RWPE1 (cell line): ENCODE measurements around the gene GDF10.

Experiments used
- CTCF ChIA-PET: fragments of 350-600 bp; sonication (Branson Sonifier 250); formaldehyde crosslinking; extraction: SDS; loops from one replicate; lab custom pipeline; 2021; lab: Yijun Ruan, JAX
- POLR2A ChIA-PET: fragments of 400-600 bp; formaldehyde crosslinking; extraction: SDS; loops from one replicate; lab custom pipeline; 2020; ENCODE audit warnings: antibody characterized with exemption; ENCODE audit not compliant: low non-redundant PET; lab: Yijun Ruan, JAX
- DNase-seq: peaks from one replicate; pipeline ENCODE4 v3.0.0; 2012; ENCODE audit warnings: low spot score
- H3K27ac ChIP-seq: fragments of 450-650 bp; 2 replicates; pipeline ENCODE4 v1.5.1; 2017
- TF ChIP-seq, protein P1 (sequence below): fragments of 450-650 bp; conservative IDR thresholded peaks from 2 replicates; pipeline ENCODE4 v1.5.1; 2017; ENCODE audit warnings: low read depth, mild to moderate bottlenecking

GDF10 gene

DNA sequence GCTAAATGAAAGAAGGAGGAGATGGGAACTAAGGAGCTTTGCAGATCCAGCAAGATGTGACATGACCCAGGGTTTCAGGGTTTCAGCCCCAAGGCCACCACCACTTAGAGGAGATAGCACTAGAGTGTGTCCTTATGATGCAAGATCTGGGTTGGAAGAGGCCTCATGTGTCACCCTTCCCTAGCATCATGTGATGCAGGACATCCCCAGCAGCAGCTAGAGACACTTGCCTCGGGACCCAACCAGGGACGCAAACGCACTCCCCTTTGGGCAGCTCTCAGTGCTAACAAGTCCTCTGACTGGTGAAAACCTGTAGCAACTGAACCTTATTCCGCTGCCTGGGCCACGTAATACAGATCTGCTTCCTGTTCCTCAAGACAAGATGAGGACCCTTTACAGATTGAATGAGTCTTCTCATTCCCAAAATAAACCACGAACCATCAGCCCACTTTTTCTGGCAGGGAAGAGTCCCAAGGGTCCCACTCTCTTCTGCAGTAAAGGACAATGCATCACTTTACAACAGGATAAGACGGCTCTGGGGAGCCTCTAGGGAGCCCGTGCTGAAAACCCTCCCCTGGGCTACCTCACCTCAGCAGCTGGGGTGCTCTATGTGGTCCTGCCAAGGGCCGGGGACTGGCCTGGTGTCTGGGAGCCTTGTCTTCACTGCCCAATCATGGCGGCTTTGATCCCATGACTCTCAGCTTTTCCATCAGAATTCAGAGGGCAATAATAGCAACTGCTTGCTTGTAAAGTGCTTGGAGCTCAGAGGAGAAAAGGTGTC, 44.8 kb upstream of the GDF10 start:
- TF ChIP-seq, protein P1, sequence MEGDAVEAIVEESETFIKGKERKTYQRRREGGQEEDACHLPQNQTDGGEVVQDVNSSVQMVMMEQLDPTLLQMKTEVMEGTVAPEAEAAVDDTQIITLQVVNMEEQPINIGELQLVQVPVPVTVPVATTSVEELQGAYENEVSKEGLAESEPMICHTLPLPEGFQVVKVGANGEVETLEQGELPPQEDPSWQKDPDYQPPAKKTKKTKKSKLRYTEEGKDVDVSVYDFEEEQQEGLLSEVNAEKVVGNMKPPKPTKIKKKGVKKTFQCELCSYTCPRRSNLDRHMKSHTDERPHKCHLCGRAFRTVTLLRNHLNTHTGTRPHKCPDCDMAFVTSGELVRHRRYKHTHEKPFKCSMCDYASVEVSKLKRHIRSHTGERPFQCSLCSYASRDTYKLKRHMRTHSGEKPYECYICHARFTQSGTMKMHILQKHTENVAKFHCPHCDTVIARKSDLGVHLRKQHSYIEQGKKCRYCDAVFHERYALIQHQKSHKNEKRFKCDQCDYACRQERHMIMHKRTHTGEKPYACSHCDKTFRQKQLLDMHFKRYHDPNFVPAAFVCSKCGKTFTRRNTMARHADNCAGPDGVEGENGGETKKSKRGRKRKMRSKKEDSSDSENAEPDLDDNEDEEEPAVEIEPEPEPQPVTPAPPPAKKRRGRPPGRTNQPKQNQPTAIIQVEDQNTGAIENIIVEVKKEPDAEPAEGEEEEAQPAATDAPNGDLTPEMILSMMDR = no peak
- no peak for DNase-seq
- H3K27ac ChIP-seq = no peak overlapping the region
- ChIA-PET POLR2A (no interaction called here), CTCF (no interaction called here)

DNA sequence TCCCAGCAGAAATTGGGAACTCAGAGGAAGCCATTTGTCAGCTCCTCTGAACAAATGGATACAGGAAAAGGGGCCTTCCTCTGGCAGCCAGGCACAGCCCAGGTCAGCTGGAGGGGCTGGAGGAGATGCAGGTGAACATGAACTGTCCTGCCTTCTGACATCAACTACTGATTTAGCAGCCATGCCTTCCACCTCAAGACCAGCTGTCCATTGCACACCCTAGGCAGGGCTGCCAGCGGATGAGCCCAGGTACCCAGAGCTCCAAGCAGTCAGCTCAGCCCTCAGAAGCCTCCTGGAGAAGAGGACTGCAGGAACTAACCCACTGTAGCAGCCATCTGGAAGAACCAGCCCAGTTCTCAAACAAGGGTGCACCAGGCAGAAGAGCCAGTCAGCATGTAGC, 44.1 kb upstream of the GDF10 start:
- ChIA-PET POLR2A (no interaction called here), CTCF (interaction anchor here (0.6 kb wide), 1 partner anchor 24 kb away, joined by 4 read pairs; no protein-coding TSS in a partner anchor)
- H3K27ac ChIP-seq = no peak overlapping the region
- TF ChIP-seq, protein P1 = no peak
- DNase-seq = no peak

DNA sequence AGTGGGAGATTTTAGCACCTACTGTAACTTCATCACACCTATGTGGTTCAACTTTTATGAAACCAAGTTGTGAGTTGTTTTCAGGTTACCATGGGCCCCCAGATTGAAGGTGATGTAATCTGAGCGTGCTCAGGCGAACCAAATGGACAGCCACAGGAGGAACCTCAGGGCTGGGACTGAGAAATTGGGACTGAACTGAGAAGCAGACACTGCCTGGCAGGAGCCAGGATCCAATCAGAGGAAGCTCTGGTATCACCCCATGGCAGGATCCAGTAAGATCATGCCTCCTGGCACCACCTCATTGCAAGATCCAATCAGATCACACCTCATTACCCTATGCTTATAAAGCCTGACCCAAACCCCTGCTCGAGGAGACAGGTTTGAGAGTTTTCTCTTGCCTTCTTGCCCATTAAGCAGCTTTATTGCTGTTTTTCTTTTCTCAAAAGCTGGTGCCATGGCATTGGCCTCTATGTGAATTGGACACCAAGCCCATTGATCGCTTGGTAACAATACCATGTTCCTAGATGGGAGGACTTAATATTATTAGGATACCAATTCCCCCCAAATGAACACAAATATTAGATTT, 43.2 kb upstream of the GDF10 start:
- no peak overlapping the region for H3K27ac ChIP-seq
- CTCF ChIA-PET = no interaction called here
- DNase-seq = no peak
- POLR2A ChIA-PET = no interaction called here
- TF ChIP-seq, protein P1 = no peak

DNA sequence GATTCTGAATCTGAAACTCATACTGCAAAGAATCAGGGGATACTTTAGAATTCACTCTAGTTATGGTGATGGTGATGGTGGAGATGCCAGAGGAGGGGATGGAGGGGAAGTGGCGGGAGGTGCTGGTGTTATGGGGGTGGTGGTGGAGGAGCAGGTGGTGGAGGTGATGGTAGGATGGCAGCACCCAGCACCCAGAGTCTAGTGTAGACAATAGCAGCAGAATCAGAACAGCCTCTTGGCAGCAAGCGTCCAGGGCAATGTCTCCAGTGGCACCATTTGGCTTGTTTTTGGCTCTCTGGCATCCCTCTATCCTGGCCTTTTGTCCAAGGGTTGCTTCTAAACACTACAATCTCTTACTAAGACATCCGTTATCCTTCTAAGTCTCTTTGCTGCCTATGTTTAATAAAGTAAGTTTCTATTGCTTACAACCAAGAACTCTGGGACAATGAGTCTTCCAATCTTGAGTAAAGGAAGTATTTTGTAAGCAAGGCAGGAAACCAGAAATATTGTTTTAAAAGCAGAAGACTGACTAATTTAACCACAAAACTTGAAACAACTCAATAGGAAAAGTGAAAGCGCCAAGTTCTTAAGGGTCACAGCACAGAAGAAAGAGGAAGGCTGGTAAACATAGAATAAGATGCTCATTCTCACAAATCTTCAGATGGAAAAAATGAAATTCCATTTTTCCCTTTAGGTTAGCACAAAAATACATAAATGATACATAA, 42.4 kb upstream of the GDF10 start:
- no peak overlapping the region for H3K27ac ChIP-seq
- TF ChIP-seq, protein P1 = no peak
- ChIA-PET CTCF (no interaction called here), POLR2A (no interaction called here)
- no peak for DNase-seq

- ChIA-PET CTCF (no interaction called here), POLR2A (no interaction called here)
- H3K27ac ChIP-seq = no peak overlapping the region
- DNase-seq = no peak
- TF ChIP-seq, protein P1 = no peak
Measured at GRCh38 chr10:47258921-47259320, 41.1 kb upstream of the GDF10 start.

DNA sequence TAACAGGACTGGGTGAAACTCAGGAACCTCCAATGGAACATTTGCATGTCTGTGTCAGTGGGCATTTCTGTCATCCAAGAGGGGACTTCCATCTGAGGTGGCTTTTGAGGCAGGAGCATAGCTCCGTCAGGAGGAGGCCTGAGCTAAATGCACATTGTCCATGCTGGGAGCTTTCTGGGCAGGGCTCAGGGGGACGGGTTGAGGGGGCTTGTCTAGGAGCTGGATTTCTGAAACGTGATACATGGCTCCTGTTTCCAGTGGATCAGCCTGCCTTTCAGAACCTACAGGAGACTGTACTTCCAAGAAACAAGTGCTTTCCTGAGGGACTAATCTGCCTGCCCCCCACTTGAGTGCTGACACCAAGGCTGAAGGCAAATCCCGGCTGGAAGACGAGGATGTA, 40.5 kb upstream of the GDF10 start:
- H3K27ac ChIP-seq = no peak overlapping the region
- ChIA-PET CTCF (no interaction called here), POLR2A (no interaction called here)
- DNase-seq = no peak
- TF ChIP-seq, protein P1 = no peak
